Activated naive CD8-positive, alpha-beta T cell treated with anti-CD3 and anti-CD28 coated beads, Interleukin-2, amount 10 ng/mL, durations not matched to agents 7 days and 5 days (primary cell): ENCODE data around the gene MZT2B. TPM values are rescaled to one million over a fixed set of nuclear protein-coding genes. Genes with fewer than 3 reads are reported as not detected.
A peak's percentile ranks its signal among the peaks of the same experiment; 100 is the strongest.
"Not testable (repeated sequence)": the region's sequence is repeated elsewhere in the genome, so short reads cannot be mapped to it uniquely, and the experiment has no call there.

ENCODE experiments used
- ATAC-seq: fragments of 150-1000 bp; cut with Tn5 transposase; one replicate; pipeline ENCODE4 v1.10.0; 2021; ENCODE audit warnings: low read depth, moderate library complexity
- POLR2A ChIA-PET: fragments of 350-600 bp; sonication (Branson Sonifier 250); formaldehyde crosslinking; loops from one replicate; lab custom pipeline; 2021; ENCODE audit warnings: antibody characterized with exemption; lab: Charles Lee
- DNase-seq: peaks from one replicate; pipeline ENCODE4 v3.0.0; 2021
- H3K27ac Mint-ChIP-seq: one replicate; pipeline ENCODE4 v1.8.0; 2022; ENCODE audit warnings: mild to moderate bottlenecking, mixed read lengths
- H3K27me3 Mint-ChIP-seq: one replicate; pipeline ENCODE4 v1.8.0; 2022; ENCODE audit warnings: mild to moderate bottlenecking, moderate library complexity, mixed read lengths
- H3K36me3 Mint-ChIP-seq: one replicate; pipeline ENCODE4 v1.8.0; 2021; ENCODE audit warnings: mild to moderate bottlenecking, mixed read lengths
- H3K4me1 Mint-ChIP-seq: one replicate; pipeline ENCODE4 v1.8.0; 2021; ENCODE audit warnings: mixed read lengths
- H3K4me3 Mint-ChIP-seq: one replicate; pipeline ENCODE4 v1.8.0; 2022; ENCODE audit warnings: mild to moderate bottlenecking, moderate library complexity, mixed read lengths
- H3K9me3 Mint-ChIP-seq: one replicate; pipeline ENCODE4 v1.8.0; 2021; ENCODE audit warnings: mixed read lengths
- total RNA-seq, 2 experiments: library from RNA; stranded (reverse); gene quantifications; one replicate each; pipeline ENCODE4 v1.2.3, GENCODE V29; 2021

MZT2B gene
- total RNA-seq, 2 experiments from 2014 or later, result 400 to 434 TPM

DNA sequence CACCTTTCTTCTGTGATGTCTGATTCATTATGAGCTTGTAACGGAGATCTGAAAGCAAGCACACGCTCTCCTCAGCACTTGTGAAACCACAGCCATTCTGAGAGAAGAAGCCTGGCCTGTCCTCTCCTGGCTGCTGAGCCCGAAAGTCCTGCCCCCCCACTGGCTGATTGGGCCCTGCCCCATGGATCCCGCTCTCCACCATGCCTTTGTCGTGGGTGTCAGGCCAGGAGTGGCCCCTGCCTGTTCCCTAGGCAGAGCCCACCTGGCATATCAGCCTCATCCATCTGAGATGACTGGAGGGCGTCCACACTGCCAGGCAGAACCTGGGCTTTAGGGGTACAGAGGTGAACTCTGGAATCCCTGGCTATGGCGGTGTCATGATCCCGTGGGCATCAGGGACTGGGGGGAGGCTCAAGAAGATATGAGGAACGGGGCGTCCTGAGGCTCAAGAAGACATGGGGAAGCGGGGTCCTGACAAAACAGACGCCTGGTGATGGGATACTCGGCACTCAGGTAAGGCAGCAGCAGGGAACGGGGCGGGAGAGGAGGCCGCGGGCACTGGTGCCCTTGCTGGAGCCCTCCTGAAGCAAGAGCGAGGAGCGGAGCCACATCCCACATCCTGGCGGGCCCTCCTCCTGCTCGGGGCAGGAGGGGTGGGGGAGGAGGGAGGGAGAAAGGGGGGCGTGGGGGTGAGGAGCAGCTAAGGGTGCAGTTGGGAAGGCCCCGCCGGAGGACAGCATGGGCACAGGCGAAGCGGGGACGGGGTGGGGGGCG lies 38.6 kb upstream of the MZT2B start:
- ATAC-seq, H3K4me1 Mint-ChIP-seq, H3K27ac Mint-ChIP-seq, H3K36me3 Mint-ChIP-seq, DNase-seq, H3K27me3 Mint-ChIP-seq, POLR2A ChIA-PET, H3K9me3 Mint-ChIP-seq: not testable (repeated sequence)
- peak overlapping the region; percentile 79 for H3K4me3 Mint-ChIP-seq

DNA sequence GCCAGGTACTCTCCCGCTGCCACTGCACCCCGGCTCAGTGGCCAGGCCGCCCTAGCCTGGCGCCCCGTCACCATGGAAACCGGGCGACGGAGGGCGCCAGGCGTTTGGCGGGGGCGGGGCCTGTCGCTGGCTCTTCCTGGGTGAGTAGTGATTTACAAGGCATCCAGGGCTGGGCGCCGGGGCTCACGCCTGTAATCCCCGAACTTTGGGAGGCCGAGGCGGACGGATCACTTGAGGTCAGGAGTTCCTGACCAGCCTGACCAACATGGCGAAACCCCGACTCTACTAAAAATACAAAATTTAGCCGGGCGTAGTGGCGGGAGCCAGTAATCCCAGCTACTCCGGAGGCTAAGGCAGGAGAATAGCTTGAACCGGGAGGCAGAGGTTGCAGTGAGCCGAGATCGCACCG lies 37.1 kb upstream of the MZT2B start, which contains the start of gene CCDC74B:
TSS of gene CCDC74B (minus strand) at position 107 of the 409 bp plus-strand sequence. CDS start 116 bp downstream, outside the sequence.
- H3K27me3 Mint-ChIP-seq, H3K27ac Mint-ChIP-seq, POLR2A ChIA-PET, H3K9me3 Mint-ChIP-seq, H3K36me3 Mint-ChIP-seq: not testable (repeated sequence)
- peak; percentile 76 for DNase-seq
- peak; percentile 85 for ATAC-seq
- Mint-ChIP-seq H3K4me3 (peak within 1 kb of the TSS; percentile 79), H3K4me1 (peaks cover 11% of the 10 kb centered on the region)

DNA sequence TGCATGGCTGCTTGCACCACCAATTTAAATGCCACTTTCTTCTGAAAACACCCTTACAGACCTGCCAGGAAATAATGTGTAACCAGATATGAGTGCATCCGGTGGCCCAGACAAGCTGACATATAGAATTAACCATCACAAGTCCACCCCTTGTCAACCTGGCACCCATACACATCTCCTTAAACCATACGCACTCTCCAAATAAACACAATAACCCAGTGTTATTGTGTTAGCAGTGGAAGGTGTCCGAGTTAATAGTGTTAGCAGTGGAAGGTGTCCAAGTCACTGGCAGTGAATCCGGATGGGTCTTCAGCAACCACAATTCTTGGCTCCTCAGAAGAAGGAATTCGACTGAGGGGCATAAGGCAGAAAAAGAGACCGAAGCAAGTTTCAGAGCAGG lies 33.5 kb upstream of the MZT2B start:
- H3K27ac Mint-ChIP-seq, H3K4me1 Mint-ChIP-seq, H3K36me3 Mint-ChIP-seq, ATAC-seq, H3K4me3 Mint-ChIP-seq, POLR2A ChIA-PET, DNase-seq, H3K9me3 Mint-ChIP-seq, H3K27me3 Mint-ChIP-seq: not testable (repeated sequence)

DNA sequence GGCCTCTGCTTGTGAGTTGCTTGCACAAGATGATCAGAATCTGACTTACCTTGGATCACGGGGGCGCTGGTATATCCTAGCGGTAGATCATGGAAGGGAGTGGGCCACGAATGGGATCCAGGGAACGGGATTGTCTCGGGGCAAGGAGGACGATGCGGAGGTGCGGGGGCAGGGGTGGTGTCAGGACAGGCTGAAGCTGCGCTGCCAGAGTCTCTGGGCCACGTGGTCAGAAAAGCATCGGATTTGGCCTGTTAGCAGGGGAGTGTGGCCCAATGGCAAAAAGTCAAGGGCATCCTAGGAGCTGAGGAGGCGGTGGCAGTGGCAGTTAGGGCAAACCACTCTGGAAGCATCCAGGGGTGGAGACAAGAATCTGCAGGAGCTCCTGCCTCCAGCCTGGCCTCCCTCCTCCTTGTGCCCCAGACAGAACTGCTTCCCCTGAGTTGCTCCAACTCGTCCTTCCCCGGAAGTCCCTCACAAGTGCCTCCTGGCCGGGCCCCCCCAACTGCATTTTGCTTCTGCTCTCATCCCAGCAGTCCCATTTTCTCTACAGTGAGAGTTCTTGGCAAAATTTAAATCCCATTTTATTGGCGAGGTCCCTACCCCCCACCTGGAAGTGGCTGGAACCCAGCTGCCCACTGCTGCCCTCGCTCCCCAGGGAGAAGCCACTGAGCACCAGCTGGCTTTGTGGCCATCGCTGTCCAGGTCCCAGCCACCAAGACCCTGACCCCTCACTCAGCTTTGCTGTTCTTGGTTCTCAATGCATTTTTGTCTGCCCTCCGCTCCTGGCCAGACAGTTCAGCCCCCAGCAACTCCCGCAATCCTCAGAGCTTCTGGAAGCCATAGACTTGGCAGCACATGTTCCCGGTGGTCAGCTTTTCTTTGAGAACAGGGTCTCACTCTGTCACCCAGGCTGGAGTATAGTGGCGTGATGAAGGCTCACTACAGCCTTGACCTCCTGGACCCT lies 31.6 kb upstream of the MZT2B start:
- POLR2A ChIA-PET, result no interaction called here
- ATAC-seq, result no peak
- peak; percentile 24 for DNase-seq
- Mint-ChIP-seq H3K36me3 (no peaks in the 10 kb centered on the region), H3K4me1 (peaks cover 3% of the 10 kb centered on the region), H3K4me3 (no peak overlapping the region), H3K9me3 (no peaks in the 10 kb centered on the region), H3K27me3 (peaks cover 10% of the 10 kb centered on the region), H3K27ac (no peak overlapping the region)

DNA sequence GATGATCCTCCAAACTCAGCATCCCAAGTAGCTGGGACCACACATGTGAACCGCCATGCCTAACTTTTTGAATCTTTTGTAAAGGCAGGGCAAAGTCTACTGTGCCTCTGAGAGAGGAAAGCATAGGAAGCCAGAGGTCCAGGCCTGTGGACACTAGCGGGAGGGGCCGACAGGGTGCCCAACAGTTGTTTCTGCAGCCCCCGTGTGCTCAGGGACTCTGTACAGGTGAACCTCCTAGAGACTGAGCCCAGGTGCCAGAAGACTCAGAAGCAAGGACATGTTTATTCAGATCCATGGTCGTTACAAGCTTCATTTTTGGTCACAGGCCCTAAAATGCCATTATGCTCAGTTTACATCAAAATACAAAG lies 30.9 kb upstream of the MZT2B start:
- H3K27ac Mint-ChIP-seq, ATAC-seq, H3K4me1 Mint-ChIP-seq, H3K27me3 Mint-ChIP-seq, H3K9me3 Mint-ChIP-seq, POLR2A ChIA-PET, DNase-seq, H3K36me3 Mint-ChIP-seq, H3K4me3 Mint-ChIP-seq: not testable (repeated sequence)

DNA sequence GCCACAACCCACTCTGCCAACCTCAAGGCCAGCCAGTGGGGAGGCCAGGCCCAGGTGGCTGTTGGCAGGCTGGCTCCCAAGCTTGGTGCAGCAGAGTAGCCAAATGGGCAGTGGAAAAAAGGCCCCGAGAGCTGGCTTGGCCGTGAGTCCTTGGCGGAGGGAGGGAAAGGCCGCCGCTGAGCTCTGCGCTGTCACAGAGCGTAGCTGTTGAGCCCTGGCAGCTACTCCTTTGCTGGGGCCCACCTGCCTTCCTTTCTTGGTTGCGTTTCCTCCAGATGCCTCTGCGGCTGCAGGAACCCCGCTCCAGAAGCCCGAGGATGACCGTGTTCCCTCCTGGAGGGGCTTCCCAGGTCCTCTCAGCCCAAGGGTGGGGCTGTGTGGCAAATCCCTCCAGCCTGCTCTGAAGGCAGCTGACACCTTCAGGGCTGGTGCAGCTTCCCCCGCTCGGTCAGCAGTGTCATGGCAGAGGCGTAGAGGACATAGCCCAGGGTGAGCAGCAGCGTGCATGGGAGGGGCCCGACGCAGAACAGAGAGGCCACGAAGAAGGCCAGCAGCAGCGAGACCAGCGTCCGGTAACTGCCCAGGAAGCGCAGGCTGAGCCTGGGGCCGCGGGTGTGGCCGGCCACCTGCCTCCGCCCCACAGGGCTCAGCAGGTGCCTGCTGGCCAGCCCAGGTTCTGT lies 29.8 kb upstream of the MZT2B start:
- POLR2A ChIA-PET, result not testable (repeated sequence)

DNA sequence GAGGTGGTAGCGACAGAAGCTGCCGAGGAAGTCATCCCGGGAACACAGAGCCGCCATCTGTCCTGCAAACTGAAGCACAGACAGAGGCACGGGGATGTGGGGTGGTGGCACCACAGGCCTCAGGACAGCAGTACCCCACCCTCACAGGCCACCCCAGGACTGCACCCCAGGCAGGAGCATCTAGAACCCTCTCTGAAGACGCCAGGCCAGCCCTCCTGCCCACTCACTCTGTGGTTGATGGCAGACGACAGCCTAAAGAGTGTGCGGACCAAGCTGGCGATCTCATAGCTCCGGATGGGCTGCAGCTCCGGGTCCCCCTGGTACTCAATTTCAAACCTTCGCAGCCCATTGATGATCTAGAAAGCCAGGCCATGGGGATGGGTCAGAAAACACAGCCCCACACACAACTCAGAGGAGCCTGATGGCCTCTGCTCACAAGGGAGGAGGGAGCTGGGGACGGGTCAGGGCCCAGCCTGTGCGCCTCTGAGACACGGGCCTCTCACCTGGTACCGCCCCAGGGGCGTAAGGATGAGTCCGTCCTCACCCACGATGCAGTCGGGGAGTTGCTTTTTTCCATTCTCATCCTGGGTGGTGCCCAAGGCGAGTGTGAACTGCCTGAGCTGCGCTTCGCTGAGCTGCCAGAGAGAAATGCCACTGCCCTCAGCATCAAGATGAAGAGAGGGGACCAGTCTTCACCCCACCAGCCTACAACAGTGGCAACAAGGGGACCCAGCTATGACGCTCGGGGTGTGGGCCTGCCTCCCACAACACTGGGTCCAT lies 29.1 kb upstream of the MZT2B start:
- Mint-ChIP-seq H3K4me3 (no peak overlapping the region), H3K4me1 (peaks cover 4% of the 10 kb centered on the region), H3K9me3 (no peaks in the 10 kb centered on the region), H3K27ac (no peak overlapping the region), H3K27me3 (no peaks in the 10 kb centered on the region), H3K36me3 (no peaks in the 10 kb centered on the region)
- ATAC-seq, result no peak
- DNase-seq, result no peak
- POLR2A ChIA-PET, result no interaction called here

More for the DNA sequence above, 29.8 kb upstream of the MZT2B start:
- DNase-seq, H3K27ac Mint-ChIP-seq, H3K4me3 Mint-ChIP-seq, H3K9me3 Mint-ChIP-seq, H3K4me1 Mint-ChIP-seq, ATAC-seq, H3K36me3 Mint-ChIP-seq, H3K27me3 Mint-ChIP-seq: not testable (repeated sequence)

DNA sequence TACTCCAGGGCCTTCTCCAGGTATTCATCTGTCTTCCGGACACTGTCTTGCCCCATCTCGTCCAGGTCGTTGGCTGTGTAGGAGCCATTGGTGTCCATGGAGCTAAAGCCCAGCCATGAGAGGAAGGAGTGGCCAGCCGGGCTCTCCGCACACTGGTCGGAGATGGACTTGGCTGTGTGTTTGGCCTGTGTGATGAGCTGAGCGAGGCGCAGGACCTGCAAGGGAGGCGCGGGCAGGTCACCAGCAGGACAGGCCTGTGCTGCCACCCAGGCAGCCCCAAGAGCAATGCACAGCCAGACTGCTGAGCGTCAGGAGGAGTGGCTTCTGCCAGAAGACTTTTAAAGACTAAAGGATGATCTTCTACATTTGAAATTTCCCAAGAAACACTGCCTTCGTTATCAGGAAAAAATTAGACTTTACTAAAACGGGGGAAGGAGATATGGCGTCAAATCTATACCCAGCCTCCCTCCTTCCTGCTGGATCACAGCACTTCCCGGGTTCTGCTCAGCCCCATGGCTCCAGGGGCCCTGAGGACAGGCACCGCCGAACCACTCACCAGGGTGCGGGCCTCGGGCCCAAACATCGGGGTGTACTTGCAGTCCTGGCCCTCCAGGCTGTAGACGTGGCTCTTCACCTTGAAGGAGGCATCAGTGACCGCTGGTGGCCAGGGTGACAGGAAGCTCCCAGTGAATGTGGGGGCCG lies 28.2 kb upstream of the MZT2B start:
- H3K4me1 Mint-ChIP-seq, POLR2A ChIA-PET, H3K27ac Mint-ChIP-seq, H3K27me3 Mint-ChIP-seq, H3K36me3 Mint-ChIP-seq, H3K9me3 Mint-ChIP-seq, DNase-seq, H3K4me3 Mint-ChIP-seq, ATAC-seq: not testable (repeated sequence)

DNA sequence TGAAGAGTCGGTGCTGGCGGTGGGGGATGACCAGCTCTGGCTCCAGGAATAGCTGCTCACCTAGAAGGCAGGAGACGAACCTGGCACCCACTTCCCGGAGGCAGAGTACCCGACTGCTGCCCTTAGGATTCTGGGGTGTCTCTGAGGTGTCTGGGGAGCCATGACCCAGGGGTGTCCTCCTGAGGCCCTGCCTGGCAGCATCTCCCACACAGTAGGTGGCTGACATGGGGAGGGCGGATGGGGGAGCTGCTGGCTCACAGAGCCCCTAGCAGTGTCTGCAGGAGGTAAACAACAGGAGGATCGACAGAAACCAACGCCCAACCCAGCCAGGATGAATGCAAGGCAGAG lies 27.7 kb upstream of the MZT2B start:
- H3K27me3 Mint-ChIP-seq, H3K4me1 Mint-ChIP-seq, DNase-seq, H3K27ac Mint-ChIP-seq, ATAC-seq, H3K9me3 Mint-ChIP-seq, H3K4me3 Mint-ChIP-seq, POLR2A ChIA-PET, H3K36me3 Mint-ChIP-seq: not testable (repeated sequence)

DNA sequence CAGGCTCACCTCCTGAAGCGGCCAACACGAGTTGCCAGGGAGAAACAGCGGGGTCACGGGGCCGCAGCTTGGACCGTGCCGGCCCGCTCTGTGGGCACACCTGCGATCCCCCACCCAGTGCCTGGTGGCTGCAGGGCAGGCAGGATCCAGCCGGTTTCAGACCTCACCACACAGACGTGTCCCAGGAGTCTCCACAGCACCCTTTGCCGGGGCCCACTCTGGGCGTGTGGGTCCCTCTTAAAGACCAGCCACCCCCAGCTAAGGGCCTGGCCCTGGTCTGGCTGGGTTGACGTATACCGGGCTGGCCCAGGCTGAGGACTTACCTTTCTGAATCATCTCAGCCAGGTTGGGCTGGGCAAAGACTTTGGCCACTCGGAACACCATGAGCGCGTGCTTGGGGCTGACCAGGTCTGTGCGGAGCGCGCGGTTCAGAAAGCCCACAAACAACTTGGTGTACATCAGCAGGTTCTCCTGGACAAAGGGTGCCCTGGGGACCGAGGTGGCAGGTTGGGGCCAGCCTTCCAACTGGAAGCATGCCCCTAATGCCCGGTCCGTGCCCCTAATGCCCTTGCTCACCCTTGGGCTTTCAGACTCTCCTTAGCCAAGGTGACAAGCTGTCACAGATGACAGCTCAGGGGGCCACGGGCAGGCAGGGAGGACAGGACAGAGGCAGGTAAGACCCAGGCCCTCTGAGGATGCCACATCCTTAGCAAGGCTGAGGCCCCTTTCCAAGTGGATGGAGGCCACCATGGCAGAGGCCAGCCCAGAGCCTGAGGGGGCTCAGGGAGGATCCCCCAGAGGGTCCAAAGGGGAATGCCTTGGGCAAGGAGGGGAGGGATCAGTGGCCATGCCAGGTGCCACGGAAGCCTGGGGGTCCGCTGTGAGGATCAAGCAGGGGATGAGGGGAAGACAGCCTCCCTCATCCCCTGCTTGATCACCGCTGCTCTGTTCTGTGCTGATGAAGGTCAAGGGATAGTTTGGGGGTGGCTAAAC lies 27.0 kb upstream of the MZT2B start:
- POLR2A ChIA-PET, result no interaction called here
- Mint-ChIP-seq H3K4me3 (no peak overlapping the region), H3K9me3 (no peaks in the 10 kb centered on the region), H3K27me3 (no peaks in the 10 kb centered on the region), H3K4me1 (peaks cover 7% of the 10 kb centered on the region), H3K36me3 (peaks cover 2% of the 10 kb centered on the region), H3K27ac (no peak overlapping the region)
- ATAC-seq (no peak), DNase-seq (no peak)

DNA sequence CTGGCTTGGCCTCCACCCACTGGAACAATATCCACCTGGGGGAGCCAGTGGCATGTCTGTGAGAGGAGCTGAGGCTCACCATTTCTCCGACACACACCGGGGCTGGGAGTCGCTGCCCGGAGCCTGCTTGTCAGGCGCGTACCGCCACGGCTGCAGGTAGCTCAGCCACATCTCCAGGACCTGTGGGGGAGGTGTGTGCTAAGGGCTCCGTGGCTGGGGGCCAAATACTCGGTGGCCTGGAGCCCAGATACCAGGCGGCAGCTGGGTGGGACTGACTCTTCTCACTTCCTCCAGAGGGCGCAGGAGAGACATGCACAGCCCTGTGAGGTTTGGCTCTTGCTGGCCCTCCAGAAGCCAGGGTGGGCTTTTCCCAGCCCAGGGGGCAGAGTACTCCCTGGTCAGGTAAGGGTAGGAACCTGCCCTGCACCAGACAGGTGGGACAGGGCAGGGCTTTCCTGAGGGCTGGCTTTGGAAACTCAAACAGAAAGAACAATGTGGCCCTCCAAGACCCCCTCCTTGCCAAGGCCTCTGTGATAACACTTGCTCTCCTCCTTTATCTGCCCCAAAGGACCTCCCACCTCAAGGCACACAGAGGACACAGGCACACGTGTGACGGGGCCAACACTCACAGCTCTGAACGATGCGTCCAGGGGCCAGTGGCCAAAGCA lies 26.0 kb upstream of the MZT2B start:
- not testable (repeated sequence) for H3K27me3 Mint-ChIP-seq, H3K4me3 Mint-ChIP-seq, H3K9me3 Mint-ChIP-seq, H3K36me3 Mint-ChIP-seq, H3K4me1 Mint-ChIP-seq
- ATAC-seq (peak; percentile 45), DNase-seq (peak; percentile 46)
- H3K27ac Mint-ChIP-seq, result peak overlapping the region; percentile 64
- POLR2A ChIA-PET, result interaction anchor here (0.6 kb wide), 1 partner anchor 211 kb away, joined by 3 read pairs; no protein-coding TSS in a partner anchor
